Measurements from ENCODE around the gene C8A.

The C8A gene

DNA sequence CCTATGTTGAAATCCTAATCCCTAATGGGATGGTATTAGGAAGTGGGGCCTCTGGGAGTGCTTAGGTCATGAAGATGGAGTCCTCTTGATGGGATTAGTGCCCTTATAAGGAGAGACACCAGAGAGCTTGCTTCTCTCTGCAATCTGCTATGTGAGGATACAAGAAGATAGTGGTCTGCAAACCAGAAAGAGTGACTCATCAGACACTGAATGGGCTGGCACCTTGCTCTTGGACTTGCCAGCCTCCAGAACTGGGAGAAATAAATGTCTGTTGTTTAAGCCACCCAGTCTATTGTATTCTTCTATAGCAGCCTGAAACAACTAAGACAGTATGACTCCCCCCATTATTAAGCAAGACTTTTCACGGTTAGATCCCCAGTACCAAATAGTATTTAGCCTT, 67.9 kb downstream of the C8A start:
- TF ChIP-seq TAF1 (IDR thresholded peaks at IDR 0.05; ENCODE audit: low read depth), result no peak
- TF ChIP-seq EGR1 (IDR thresholded peaks at IDR 0.05), result no peak
- TF ChIP-seq, protein P1, sequence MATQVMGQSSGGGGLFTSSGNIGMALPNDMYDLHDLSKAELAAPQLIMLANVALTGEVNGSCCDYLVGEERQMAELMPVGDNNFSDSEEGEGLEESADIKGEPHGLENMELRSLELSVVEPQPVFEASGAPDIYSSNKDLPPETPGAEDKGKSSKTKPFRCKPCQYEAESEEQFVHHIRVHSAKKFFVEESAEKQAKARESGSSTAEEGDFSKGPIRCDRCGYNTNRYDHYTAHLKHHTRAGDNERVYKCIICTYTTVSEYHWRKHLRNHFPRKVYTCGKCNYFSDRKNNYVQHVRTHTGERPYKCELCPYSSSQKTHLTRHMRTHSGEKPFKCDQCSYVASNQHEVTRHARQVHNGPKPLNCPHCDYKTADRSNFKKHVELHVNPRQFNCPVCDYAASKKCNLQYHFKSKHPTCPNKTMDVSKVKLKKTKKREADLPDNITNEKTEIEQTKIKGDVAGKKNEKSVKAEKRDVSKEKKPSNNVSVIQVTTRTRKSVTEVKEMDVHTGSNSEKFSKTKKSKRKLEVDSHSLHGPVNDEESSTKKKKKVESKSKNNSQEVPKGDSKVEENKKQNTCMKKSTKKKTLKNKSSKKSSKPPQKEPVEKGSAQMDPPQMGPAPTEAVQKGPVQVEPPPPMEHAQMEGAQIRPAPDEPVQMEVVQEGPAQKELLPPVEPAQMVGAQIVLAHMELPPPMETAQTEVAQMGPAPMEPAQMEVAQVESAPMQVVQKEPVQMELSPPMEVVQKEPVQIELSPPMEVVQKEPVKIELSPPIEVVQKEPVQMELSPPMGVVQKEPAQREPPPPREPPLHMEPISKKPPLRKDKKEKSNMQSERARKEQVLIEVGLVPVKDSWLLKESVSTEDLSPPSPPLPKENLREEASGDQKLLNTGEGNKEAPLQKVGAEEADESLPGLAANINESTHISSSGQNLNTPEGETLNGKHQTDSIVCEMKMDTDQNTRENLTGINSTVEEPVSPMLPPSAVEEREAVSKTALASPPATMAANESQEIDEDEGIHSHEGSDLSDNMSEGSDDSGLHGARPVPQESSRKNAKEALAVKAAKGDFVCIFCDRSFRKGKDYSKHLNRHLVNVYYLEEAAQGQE (IDR thresholded peaks at IDR 0.05; ENCODE audit: low read depth), result no peak
- no peak for TF ChIP-seq TCF12 (IDR thresholded peaks at IDR 0.05; ENCODE audit: low read depth)
- no peak for TF ChIP-seq TEAD4 (IDR thresholded peaks at IDR 0.05)
- TF ChIP-seq CEBPB (IDR thresholded peaks at IDR 0.05), result no peak
- no peak for TF ChIP-seq FOXM1 (IDR thresholded peaks at IDR 0.05; ENCODE audit: borderline replicate concordance, low read depth)
- TF ChIP-seq YY1 (IDR thresholded peaks at IDR 0.05; ENCODE audit: low read depth), result no peak
- TF ChIP-seq CREB1 (IDR thresholded peaks at IDR 0.05; ENCODE audit: low read depth), result no peak
- TF ChIP-seq MAX (IDR thresholded peaks at IDR 0.05), result no peak
- no peak for TF ChIP-seq NFIC (IDR thresholded peaks at IDR 0.05)
- no peak for TF ChIP-seq EP300 (IDR thresholded peaks at IDR 0.05; ENCODE audit: borderline replicate concordance)
- TF ChIP-seq, protein P2, sequence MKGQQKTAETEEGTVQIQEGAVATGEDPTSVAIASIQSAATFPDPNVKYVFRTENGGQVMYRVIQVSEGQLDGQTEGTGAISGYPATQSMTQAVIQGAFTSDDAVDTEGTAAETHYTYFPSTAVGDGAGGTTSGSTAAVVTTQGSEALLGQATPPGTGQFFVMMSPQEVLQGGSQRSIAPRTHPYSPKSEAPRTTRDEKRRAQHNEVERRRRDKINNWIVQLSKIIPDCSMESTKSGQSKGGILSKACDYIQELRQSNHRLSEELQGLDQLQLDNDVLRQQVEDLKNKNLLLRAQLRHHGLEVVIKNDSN (IDR thresholded peaks at IDR 0.05), result no peak
- no peak for TF ChIP-seq ZBTB7A (IDR thresholded peaks at IDR 0.05; ENCODE audit: low read depth)
- TF ChIP-seq RAD21 (IDR thresholded peaks at IDR 0.05; ENCODE audit: low read depth), result no peak

GRCh38 chr1:56923201-56923600, 68.6 kb downstream of the C8A start:
- TF ChIP-seq ZBTB7A (IDR thresholded peaks at IDR 0.05; ENCODE audit: low read depth), result no peak
- no peak for TF ChIP-seq TCF12 (IDR thresholded peaks at IDR 0.05; ENCODE audit: low read depth)
- TF ChIP-seq TEAD4 (IDR thresholded peaks at IDR 0.05), result no peak
- no peak for TF ChIP-seq CREB1 (IDR thresholded peaks at IDR 0.05; ENCODE audit: low read depth)
- TF ChIP-seq, protein P1 (IDR thresholded peaks at IDR 0.05; ENCODE audit: low read depth), result no peak
- no peak for TF ChIP-seq CEBPB (IDR thresholded peaks at IDR 0.05)
- no peak for TF ChIP-seq YY1 (IDR thresholded peaks at IDR 0.05; ENCODE audit: low read depth)
- no peak for TF ChIP-seq RAD21 (IDR thresholded peaks at IDR 0.05; ENCODE audit: low read depth)
- no peak for TF ChIP-seq EGR1 (IDR thresholded peaks at IDR 0.05)

DNA sequence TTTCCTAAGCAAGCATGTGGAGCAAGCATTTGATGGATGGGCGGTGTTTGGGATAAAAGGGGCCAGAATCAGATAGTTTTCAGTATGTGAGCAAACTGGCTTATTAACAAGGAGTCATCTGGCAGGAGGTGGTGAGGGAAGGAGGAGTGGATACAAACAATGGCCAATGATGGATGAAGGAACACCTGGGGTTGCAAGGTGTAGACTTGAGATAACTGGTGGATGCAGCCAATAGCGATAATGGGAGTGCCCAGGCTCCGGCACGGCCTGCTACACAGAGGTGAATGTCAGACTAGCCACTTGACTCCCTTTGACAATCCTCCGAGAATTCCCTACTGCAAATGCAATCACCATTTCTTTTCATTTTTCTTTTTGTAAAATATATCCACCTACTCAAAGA, 69.5 kb downstream of the C8A start:
- no peak for TF ChIP-seq EP300 (IDR thresholded peaks at IDR 0.05; ENCODE audit: borderline replicate concordance)
- no peak for TF ChIP-seq CEBPB (IDR thresholded peaks at IDR 0.05)
- TF ChIP-seq EGR1 (IDR thresholded peaks at IDR 0.05), result no peak
- TF ChIP-seq TCF12 (IDR thresholded peaks at IDR 0.05; ENCODE audit: low read depth), result no peak
- TF ChIP-seq, protein P1 (IDR thresholded peaks at IDR 0.05; ENCODE audit: low read depth), result no peak
- TF ChIP-seq, protein P2 (IDR thresholded peaks at IDR 0.05), result no peak
- TF ChIP-seq NFIC (IDR thresholded peaks at IDR 0.05), result no peak
- TF ChIP-seq TAF1 (IDR thresholded peaks at IDR 0.05; ENCODE audit: low read depth), result no peak
- no peak for TF ChIP-seq ZBTB7A (IDR thresholded peaks at IDR 0.05; ENCODE audit: low read depth)
- TF ChIP-seq YY1 (IDR thresholded peaks at IDR 0.05; ENCODE audit: low read depth), result no peak
- no peak for TF ChIP-seq FOXM1 (IDR thresholded peaks at IDR 0.05; ENCODE audit: borderline replicate concordance, low read depth)
- TF ChIP-seq TEAD4 (IDR thresholded peaks at IDR 0.05), result no peak

GRCh38 chr1:56925193-56925592, 70.6 kb downstream of the C8A start:
- TF ChIP-seq TEAD4 (IDR thresholded peaks at IDR 0.05) (no peak), YY1 (IDR thresholded peaks at IDR 0.05; ENCODE audit: low read depth) (no peak)

- TF ChIP-seq YY1 (IDR thresholded peaks at IDR 0.05; ENCODE audit: low read depth) (no peak), RAD21 (IDR thresholded peaks at IDR 0.05; ENCODE audit: low read depth) (no peak), EGR1 (IDR thresholded peaks at IDR 0.05) (no peak), ZBTB7A (IDR thresholded peaks at IDR 0.05; ENCODE audit: low read depth) (no peak)
- TF ChIP-seq, protein P2 (IDR thresholded peaks at IDR 0.05), result no peak
These were observed 72.6 kb downstream of the C8A start for GRCh38 chr1:56927171-56927570.

Measured in Ishikawa (cell line).